SH-SY5Y (cell line): ENCODE data around the gene TMEM117.

Source experiments
- GATA2 ChIP-seq: IDR thresholded peaks from 2 replicates; pipeline ENCODE4 v1.6.1; 2011; ENCODE audit warnings: mild to moderate bottlenecking, low read depth, low read length
- GATA3 ChIP-seq: IDR thresholded peaks from 2 replicates; pipeline ENCODE4 v1.6.1; 2011; ENCODE audit warnings: low read depth, mild to moderate bottlenecking, low read length, moderate library complexity

DNA sequence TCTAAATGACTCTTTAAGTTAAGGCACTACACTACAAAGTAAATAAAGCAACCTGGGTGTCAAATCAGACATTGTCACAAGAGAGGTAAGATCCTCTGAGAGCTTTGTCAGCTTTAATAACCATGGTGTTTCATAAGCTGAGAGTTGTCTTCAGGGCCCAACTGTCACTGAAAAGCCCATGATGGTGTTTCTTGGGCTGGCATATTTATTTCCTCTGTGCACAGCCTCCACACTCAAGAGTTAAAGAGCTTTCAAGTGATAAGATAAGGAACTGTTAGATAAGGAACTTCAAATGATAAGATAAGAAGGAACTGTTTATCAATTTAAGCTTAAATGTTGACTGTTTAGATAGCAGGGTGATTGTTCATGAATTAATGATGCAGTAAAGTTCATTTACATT lies 495.4 kb downstream of the TMEM117 start:
- TF ChIP-seq GATA2 (no peak), GATA3 (no peak)
